ENCODE results near the gene APBB2.

DNA sequence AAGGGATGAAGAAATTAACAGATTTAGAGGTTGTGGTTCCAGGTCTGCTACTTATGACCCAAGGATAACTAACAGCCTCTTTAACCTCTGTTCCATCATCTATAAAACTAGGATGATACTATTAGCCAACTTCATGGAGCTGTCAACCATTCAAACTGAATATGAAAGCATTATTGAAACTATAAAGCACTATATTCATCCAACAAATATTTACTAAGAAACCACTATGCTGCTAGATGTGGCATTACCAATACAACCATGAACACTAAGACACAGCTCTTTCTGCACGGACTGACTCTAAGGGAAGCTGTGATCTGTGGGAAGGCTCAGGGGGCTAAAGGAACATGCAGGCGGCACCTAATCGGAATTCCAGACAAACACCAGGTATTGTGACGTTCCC, 66.0 kb downstream of the APBB2 start:
- TF ChIP-seq, protein P1, sequence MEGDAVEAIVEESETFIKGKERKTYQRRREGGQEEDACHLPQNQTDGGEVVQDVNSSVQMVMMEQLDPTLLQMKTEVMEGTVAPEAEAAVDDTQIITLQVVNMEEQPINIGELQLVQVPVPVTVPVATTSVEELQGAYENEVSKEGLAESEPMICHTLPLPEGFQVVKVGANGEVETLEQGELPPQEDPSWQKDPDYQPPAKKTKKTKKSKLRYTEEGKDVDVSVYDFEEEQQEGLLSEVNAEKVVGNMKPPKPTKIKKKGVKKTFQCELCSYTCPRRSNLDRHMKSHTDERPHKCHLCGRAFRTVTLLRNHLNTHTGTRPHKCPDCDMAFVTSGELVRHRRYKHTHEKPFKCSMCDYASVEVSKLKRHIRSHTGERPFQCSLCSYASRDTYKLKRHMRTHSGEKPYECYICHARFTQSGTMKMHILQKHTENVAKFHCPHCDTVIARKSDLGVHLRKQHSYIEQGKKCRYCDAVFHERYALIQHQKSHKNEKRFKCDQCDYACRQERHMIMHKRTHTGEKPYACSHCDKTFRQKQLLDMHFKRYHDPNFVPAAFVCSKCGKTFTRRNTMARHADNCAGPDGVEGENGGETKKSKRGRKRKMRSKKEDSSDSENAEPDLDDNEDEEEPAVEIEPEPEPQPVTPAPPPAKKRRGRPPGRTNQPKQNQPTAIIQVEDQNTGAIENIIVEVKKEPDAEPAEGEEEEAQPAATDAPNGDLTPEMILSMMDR (conservative IDR thresholded peaks at IDR 0.05), result no peak
- no peak for TF ChIP-seq ZFX (IDR thresholded peaks at IDR 0.05)
